ENCODE data around the gene DEFB131B. TPM values are rescaled to one million over a fixed set of nuclear protein-coding genes. Genes with fewer than 3 reads are reported as not detected.
"Not testable (repeated sequence)": the region's sequence is repeated elsewhere in the genome, so short reads cannot be mapped to it uniquely, and the experiment has no call there.

Gene DEFB131B, protein sequence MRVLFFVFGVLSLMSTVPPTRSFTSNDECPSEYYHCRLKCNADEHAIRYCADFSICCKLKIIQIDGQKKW
- total RNA-seq (2014; rRNA removed; shearing (Covaris generic)) = not detected in 2 replicates

DNA sequence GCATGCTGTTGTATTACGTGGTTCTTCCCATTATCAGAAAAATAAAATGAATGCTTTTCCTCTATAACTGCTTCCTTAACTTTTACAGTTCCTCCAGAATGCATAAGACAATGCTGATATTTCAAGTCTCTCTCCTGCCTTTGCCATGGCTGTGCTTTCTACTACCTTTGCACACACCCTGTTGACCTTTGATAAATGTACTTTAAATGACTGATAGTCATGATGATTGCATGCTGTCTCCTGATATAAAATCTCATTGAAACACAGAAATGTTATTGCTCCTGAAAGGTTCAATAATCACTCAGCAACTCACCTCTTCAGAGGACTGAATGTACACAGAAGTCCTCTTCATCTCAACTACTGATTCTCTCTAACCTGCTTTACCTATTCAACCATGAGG lies at the start of gene DEFB131B:
DEFB131B (plus strand) TSS at position 395 of the 400 bp plus-strand sequence; CDS start at position 395, 0 bp downstream.
- DNase-seq (ENCODE audit: low spot score); in situ Hi-C loops (cut with HindIII; ENCODE audit: low sequenced_read_pairs): not testable (repeated sequence)

GRCh38 chr11:71829247-71829646 lies 49.0 kb upstream of the DEFB131B start:
- in situ Hi-C loops (cut with HindIII; ENCODE audit: low sequenced_read_pairs); DNase-seq (ENCODE audit: low spot score): not testable (repeated sequence)

DNA sequence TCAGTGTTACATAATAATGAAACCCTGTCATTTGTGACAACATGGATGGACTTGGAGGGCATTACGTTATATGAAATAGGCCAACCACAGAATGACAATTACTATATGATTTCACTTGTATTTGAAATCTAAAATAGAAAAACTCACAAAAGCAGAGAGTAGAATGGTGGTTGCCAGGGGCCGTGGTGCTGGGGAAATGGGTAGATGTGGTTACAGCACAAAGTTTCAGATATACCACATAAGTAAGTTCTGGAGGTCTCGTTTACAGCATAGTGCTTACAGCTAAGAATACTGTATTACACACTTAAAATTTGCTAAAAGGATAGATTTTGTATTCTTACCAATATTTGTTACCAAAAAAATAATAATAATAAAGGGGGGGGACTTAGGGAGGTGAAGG lies 48.6 kb upstream of the DEFB131B start:
- DNase-seq (ENCODE audit: low spot score); in situ Hi-C loops (cut with HindIII; ENCODE audit: low sequenced_read_pairs): not testable (repeated sequence)

GRCh38 chr11:71832811-71833210 lies 45.4 kb upstream of the DEFB131B start, which contains the start of gene DEFB108B:
Gene DEFB108B, plus strand, starts transcription at chr11:71833200. Its CDS starts 0 bp downstream, at chr11:71833200.
- DNase-seq (ENCODE audit: low spot score); in situ Hi-C loops (cut with HindIII; ENCODE audit: low sequenced_read_pairs): not testable (repeated sequence)

DNA sequence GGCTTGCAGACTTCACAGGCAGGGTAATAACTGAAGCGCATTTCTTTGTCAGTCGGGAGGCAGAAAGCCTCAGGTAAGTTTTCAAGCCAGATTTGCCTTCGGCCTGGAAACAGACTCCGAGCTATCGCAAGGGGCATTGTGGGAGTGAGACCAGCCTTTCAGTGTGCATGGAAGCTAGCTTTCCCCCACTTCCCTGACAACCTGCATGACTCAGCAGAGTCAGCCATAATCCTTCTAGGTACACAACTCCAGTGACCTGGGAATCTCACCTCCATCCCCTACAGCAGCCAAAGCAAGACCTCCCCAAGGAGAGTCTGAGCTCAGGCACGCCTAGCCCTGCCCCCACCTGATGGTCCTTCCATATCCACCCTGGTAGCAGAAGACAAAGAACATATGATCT lies 35.5 kb upstream of the DEFB131B start:
- in situ Hi-C loops (cut with HindIII; ENCODE audit: low sequenced_read_pairs); DNase-seq (ENCODE audit: low spot score): not testable (repeated sequence)

- DNase-seq (ENCODE audit: low spot score); in situ Hi-C loops (cut with HindIII; ENCODE audit: low sequenced_read_pairs): not testable (repeated sequence)
Observed at GRCh38 chr11:71843355-71843754, 34.9 kb upstream of the DEFB131B start.

GRCh38 chr11:71843858-71844257 lies 34.4 kb upstream of the DEFB131B start:
- in situ Hi-C loops (cut with HindIII; ENCODE audit: low sequenced_read_pairs) = no loop called here
- DNase-seq (ENCODE audit: low spot score) = no peak

DNA sequence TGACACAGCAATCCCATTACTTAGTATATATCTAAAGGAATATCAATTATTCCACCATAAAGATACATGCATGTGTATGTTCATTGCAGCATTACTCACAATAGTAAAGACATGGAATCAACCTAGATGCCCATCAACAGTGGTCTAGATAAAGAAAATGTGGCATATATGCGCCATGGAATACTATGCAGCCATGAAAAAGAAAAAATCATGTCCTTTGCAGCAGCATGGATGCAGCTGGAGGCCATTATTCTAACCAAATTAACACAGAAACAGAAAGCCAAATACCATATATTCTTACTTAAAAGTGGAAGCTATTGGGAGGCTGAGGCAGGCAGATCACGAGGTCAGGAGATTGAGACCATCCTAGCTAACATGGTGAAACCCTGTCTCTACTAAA lies 24.4 kb upstream of the DEFB131B start:
- DNase-seq (ENCODE audit: low spot score); in situ Hi-C loops (cut with HindIII; ENCODE audit: low sequenced_read_pairs): not testable (repeated sequence)

- DNase-seq (ENCODE audit: low spot score); in situ Hi-C loops (cut with HindIII; ENCODE audit: low sequenced_read_pairs): not testable (repeated sequence)
Observed at GRCh38 chr11:71855880-71856279, 22.4 kb upstream of the DEFB131B start.

GRCh38 chr11:71860835-71861234 lies 17.4 kb upstream of the DEFB131B start:
- in situ Hi-C loops (cut with HindIII; ENCODE audit: low sequenced_read_pairs) = not testable (repeated sequence)

DNA sequence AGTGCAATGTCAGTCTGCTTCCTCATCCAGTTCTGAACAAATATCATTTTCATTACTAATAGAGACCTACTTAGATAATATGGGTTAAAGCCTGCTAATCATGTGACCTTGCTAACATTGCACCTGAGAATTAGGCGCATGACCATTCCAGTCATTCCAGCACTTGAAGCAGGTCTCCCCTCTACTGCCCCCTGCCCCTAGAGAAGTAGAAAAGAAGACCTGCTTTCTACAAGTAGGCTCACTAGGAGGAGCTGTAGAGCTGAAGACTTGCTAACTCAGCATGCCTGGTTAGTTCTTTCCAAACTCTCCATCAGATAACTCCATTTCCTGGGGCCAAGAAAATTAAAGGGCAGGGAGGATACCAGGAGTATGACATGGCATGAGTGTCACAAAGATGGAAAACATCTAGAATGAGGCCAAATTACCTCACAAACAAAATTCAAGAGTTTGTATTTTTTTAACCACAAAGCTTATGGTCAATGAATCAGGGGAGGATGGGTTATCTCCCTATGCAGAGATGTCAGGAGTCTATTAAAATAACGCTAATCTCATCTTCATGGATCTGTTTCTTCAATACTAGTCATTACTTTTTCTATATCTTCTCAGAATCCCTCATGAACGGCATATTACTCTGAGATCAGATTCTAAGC lies 14.2 kb upstream of the DEFB131B start:
- peak; percentile 18 for DNase-seq (ENCODE audit: low spot score)
- in situ Hi-C loops (cut with HindIII; ENCODE audit: low sequenced_read_pairs) = not testable (repeated sequence)

More at GRCh38 chr11:71860835-71861234, 17.4 kb upstream of the DEFB131B start:
- DNase-seq (ENCODE audit: low spot score) = not testable (repeated sequence)

DNA sequence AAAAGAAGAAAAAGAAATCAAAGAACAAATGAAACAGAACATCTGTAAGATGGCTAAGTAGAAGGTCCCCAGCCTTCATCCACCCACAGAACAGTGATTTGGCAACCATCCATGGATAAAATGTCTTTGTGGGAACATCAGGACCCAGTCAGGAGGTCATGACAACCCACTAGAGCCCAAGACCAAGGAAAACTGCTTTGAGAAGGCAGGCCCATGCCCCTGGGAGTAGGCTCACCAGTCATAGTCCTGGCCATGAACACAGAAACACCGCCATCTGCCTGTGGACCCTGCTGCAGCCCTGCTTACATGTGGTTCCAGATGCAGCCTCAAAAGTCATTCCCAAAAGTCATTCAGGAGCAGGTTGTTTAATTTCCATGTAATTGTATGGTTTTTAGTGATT lies 11.0 kb upstream of the DEFB131B start:
- DNase-seq (ENCODE audit: low spot score); in situ Hi-C loops (cut with HindIII; ENCODE audit: low sequenced_read_pairs): not testable (repeated sequence)

DNA sequence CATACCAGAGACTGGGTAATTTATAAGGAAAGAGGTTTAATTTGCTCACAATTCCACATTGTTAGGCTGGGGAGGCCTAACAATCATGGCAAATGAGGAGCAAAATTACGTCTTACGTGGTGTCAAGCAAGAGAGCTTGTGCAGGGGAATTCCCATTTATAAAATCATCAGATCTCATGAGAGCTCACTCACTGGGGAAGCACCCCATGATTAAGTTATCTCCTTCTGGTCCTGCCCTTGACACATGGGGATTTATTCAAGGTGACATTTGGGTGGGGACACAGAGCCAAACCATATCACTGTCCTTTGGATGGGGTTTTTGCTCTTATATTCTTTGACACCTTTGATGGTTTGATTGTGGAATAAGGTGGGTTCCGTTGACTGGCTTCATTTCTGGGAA lies 8.3 kb upstream of the DEFB131B start:
- in situ Hi-C loops (cut with HindIII; ENCODE audit: low sequenced_read_pairs); DNase-seq (ENCODE audit: low spot score): not testable (repeated sequence)

DNA sequence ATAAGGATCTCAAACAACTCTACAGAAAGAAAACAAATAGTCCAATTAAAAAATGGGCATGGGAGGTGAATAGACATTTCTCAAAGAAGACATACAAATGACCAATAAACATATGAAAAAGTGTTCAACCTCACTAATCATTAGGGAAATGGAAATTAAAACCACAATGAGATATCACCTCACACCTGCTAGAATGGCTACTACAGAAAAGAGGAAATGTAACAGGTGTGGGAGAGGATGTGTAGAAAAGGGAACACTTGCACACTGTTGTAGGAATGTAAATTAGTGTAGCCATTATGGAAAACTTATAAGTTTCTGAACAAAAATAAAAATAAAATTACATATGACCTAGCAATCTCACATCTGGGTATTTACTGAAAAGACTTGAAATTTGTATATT lies 7.6 kb upstream of the DEFB131B start:
- DNase-seq (ENCODE audit: low spot score); in situ Hi-C loops (cut with HindIII; ENCODE audit: low sequenced_read_pairs): not testable (repeated sequence)

GRCh38 chr11:71876262-71876661 lies 2.0 kb upstream of the DEFB131B start:
- DNase-seq (ENCODE audit: low spot score); in situ Hi-C loops (cut with HindIII; ENCODE audit: low sequenced_read_pairs): not testable (repeated sequence)

GRCh38 chr11:71885806-71886205 lies 7.6 kb downstream of the DEFB131B start:
- DNase-seq (ENCODE audit: low spot score); in situ Hi-C loops (cut with HindIII; ENCODE audit: low sequenced_read_pairs): not testable (repeated sequence)

- DNase-seq (ENCODE audit: low spot score); in situ Hi-C loops (cut with HindIII; ENCODE audit: low sequenced_read_pairs): not testable (repeated sequence)
Observed at GRCh38 chr11:71888335-71889010, 10.2 kb downstream of the DEFB131B start.

DNA sequence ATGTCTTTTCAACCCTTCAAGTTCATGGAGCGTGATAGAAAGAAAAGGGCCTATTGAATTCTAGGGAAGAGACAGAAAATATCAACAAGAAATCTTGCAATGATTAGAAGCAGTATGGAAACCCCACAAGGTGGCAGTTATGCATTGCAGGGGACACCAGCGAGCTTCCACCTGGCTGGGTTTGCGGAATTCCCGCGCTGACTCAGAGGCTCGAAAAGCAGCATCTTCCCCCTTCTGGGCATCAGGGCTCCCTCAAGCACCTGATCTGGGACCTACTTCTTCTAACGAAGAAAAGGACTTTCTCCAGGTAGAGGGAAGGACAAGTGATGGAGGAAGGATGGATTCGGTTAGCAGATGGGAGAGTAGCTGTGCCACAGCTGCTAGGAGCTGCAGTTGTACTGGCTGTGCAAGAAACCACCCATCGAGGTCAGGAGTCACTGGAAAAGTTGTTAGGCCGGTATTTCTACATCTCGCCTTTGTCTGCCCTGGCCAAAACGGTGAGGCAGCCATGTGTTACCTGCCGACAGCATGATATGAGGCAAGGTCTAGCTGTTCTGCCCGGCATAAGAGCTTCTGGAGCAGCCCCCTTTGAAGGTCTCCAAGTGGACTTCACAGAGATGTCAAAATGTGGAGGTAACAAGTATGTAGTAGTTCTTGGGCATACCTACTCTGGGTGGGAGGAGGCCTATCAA lies 11.1 kb downstream of the DEFB131B start:
- in situ Hi-C loops (cut with HindIII; ENCODE audit: low sequenced_read_pairs) = not testable (repeated sequence)

DNA sequence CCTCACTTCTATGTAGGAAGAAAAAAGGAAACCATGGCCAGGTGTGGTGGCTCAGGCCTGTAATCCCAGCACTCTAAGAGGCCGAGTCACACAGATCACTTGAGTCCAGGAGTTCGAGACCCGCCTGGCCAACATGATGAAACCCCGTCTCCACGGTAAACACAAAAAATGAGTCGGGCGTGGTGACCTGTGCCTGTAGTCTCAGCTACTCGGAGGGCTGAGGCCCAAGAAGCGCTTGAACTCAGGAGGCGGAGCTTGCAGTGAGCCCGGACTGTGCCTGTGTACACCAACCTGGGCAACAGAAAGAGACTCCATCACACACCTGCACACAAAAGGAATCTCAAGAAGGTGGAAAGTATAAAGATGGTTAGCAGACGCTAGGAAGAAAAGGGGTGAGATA lies 17.7 kb downstream of the DEFB131B start:
- DNase-seq (ENCODE audit: low spot score) = no peak
- in situ Hi-C loops (cut with HindIII; ENCODE audit: low sequenced_read_pairs) = no loop called here

More for the DNA sequence above, 11.1 kb downstream of the DEFB131B start:
- DNase-seq (ENCODE audit: low spot score) = not testable (repeated sequence)

Data from G401 (cell line).